Peyer's patch (tissue), 4 donors: Measurements from ENCODE around the gene ETFA. TPM values are rescaled to one million over a fixed set of nuclear protein-coding genes. Genes with fewer than 3 reads are reported as not detected.

Source experiments
- DNase-seq, 3 donors: peaks; one replicate each; pipeline ENCODE4 v3.0.0-alpha.2; 2017 to 2019
- H3K27ac ChIP-seq, 4 donors: fragments of 200-600 bp; sonication (generic); one replicate each; pipeline ENCODE4 v1.5.1; 2016 to 2019
- H3K27me3 ChIP-seq, 2 donors: fragments of 200-600 bp; sonication (generic); one replicate each; pipeline ENCODE4 v1.5.1; 2019
- H3K36me3 ChIP-seq, 3 donors: fragments of 200-600 bp; sonication (generic); one replicate each; pipeline ENCODE4 v1.5.1; 2016 to 2019
- H3K4me1 ChIP-seq, 4 donors: fragments of 200-600 bp; sonication (generic); one replicate each; pipeline ENCODE4 v1.5.1; 2016 to 2019
- H3K4me3 ChIP-seq, 4 donors: fragments of 200-600 bp; sonication (generic); 1 replicate in 3 of 4; 2 replicates in 1 of 4; pipeline ENCODE4 v1.5.1; 2016 to 2019; ENCODE audit warnings: mild to moderate bottlenecking in 1 of 4
- H3K9me3 ChIP-seq, 4 donors: fragments of 200-600 bp; sonication (generic); one replicate each; pipeline ENCODE4 v1.5.1; 2016 to 2019; ENCODE audit warnings: mild to moderate bottlenecking in 1 of 4
- CTCF ChIP-seq, 6 experiments: fragments of 450-650 bp in 4 of 6; fragments of 200-600 bp in 2 of 6; sonication (generic) in 1 of 6; IDR thresholded peaks; one replicate each; pipeline ENCODE4 v1.5.1; 2017 to 2019; ENCODE audit warnings: antibody characterized with exemption in 6 of 6, mild to moderate bottlenecking in 3 of 6, moderate library complexity in 1 of 6
- POLR2A ChIP-seq, 2 donors: fragments of 450-650 bp; IDR thresholded peaks; one replicate each; pipeline ENCODE4 v1.5.1; 2017; ENCODE audit warnings: antibody characterized with exemption in 2 of 2, mild to moderate bottlenecking in 2 of 2, moderate library complexity in 2 of 2
- total RNA-seq, 4 donors: library from RNA; depleted of rRNA; stranded (reverse); fragments of >200 nt; gene quantifications; one replicate each; pipeline ENCODE4 v1.1.0, GENCODE V29; 2016

ETFA gene
- total RNA-seq, 4 donors from 2014 or later = 110 to 175 (median 163) TPM

GRCh38 chr15:76353903-76354302 is 42.6 kb upstream of the ETFA start:
- no peak for TF ChIP-seq CTCF (IDR thresholded peaks at IDR 0.05)
- TF ChIP-seq POLR2A (IDR thresholded peaks at IDR 0.05) = no peak
- Histone ChIP-seq H3K4me3 (no peak overlapping the region), H3K27me3 (no peaks in the 10 kb centered on the region), H3K36me3 (no peaks in the 10 kb centered on the region), H3K27ac (no peak overlapping the region), H3K4me1 (no peaks in the 10 kb centered on the region), H3K9me3 (no peaks in the 10 kb centered on the region)
- DNase-seq = no peak

GRCh38 chr15:76353023-76353577 is 41.8 kb upstream of the ETFA start:
- no peak overlapping the region for H3K27ac ChIP-seq
- H3K4me3 ChIP-seq = no peak overlapping the region
- H3K27me3 ChIP-seq = no peaks in the 10 kb centered on the region
- H3K4me1 ChIP-seq = no peaks in the 10 kb centered on the region
- DNase-seq = no peak
- H3K9me3 ChIP-seq = no peaks in the 10 kb centered on the region
- H3K36me3 ChIP-seq = no peaks in the 10 kb centered on the region
- no peak for TF ChIP-seq POLR2A (IDR thresholded peaks at IDR 0.05)
- no peak for TF ChIP-seq CTCF (IDR thresholded peaks at IDR 0.05)

GRCh38 chr15:76349301-76350070 is 38.2 kb upstream of the ETFA start:
- no peaks in the 10 kb centered on the region for H3K36me3 ChIP-seq
- H3K27me3 ChIP-seq = peaks cover 0 to 18% of the 10 kb centered on the region in 2 donors
- H3K4me3 ChIP-seq = no peak overlapping the region
- TF ChIP-seq CTCF (IDR thresholded peaks at IDR 0.05) = no peak
- TF ChIP-seq POLR2A (IDR thresholded peaks at IDR 0.05) = no peak
- H3K9me3 ChIP-seq = no peaks in the 10 kb centered on the region
- peaks cover 0 to 18% (median 10%) of the 10 kb centered on the region in 4 donors for H3K4me1 ChIP-seq
- DNase-seq = no peak
- H3K27ac ChIP-seq = no peak overlapping the region

- peak overlapping the region in 3 of 4 donors; percentile 14 to 37 (median 35) for H3K27ac ChIP-seq
- peaks cover 0 to 6% (median 0%) of the 10 kb centered on the region in 4 donors for H3K9me3 ChIP-seq
- no peaks in the 10 kb centered on the region for H3K36me3 ChIP-seq
- H3K27me3 ChIP-seq = peaks cover 0 to 34% of the 10 kb centered on the region in 2 donors
- peak overlapping the region; percentile 26 to 57 (median 51) for H3K4me3 ChIP-seq
- TF ChIP-seq POLR2A (IDR thresholded peaks at IDR 0.05) (no peak), CTCF (IDR thresholded peaks at IDR 0.05) (no peak)
- no peak for DNase-seq
- H3K4me1 ChIP-seq = peaks cover 0 to 27% (median 17%) of the 10 kb centered on the region in 4 donors
Measured at GRCh38 chr15:76347482-76348055, 36.3 kb upstream of the ETFA start.

- H3K9me3 ChIP-seq = peaks cover 0 to 9% (median 0%) of the 10 kb centered on the region in 4 donors
- DNase-seq = no peak
- H3K36me3 ChIP-seq = no peaks in the 10 kb centered on the region
- H3K4me1 ChIP-seq = peaks cover 0 to 34% (median 24%) of the 10 kb centered on the region in 4 donors
- H3K4me3 ChIP-seq = peak overlapping the region; percentile 26 to 57 (median 51)
- TF ChIP-seq POLR2A (IDR thresholded peaks at IDR 0.05) (no peak), CTCF (IDR thresholded peaks at IDR 0.05) (no peak)
- peaks cover 0 to 41% of the 10 kb centered on the region in 2 donors for H3K27me3 ChIP-seq
- H3K27ac ChIP-seq = peak overlapping the region; percentile 9 to 63 (median 36)
Measured at GRCh38 chr15:76346669-76347481, 35.6 kb upstream of the ETFA start.
